AG09309 (cell line): ENCODE data around the gene TAGLN.

Experiments used
- DNase-seq: peaks from one replicate; pipeline ENCODE4 v3.0.0-alpha.2; 2010; ENCODE audit warnings: low read depth
- H3K4me3 ChIP-seq: 2 replicates; pipeline ENCODE4 v1.5.1; 2011; ENCODE audit warnings: mild to moderate bottlenecking, low read depth, low read length, moderate library complexity; ENCODE audit not compliant: control insufficient read depth
- CTCF ChIP-seq: IDR thresholded peaks from 2 replicates; pipeline ENCODE4 v1.5.1; 2011; ENCODE audit warnings: mild to moderate bottlenecking, low read depth, low read length, inconsistent platforms; ENCODE audit not compliant: insufficient read depth, control insufficient read depth; ENCODE audit errors: missing control alignments

TAGLN gene

GRCh38 chr11:117199053-117199915 lies at the start of gene TAGLN:
Gene TAGLN (plus strand): TSS chr11:117199370. CDS start chr11:117203014, 3,644 bp downstream.
- H3K4me3 ChIP-seq = peak within 1 kb of the TSS; percentile 63
- peak; percentile 78 for DNase-seq
- no peak for TF ChIP-seq CTCF

GRCh38 chr11:117152066-117152465 lies 47.1 kb upstream of the TAGLN start:
- no peak for DNase-seq
- no peak for TF ChIP-seq CTCF
- no peak overlapping the region for H3K4me3 ChIP-seq

- H3K4me3 ChIP-seq = no peak overlapping the region
- TF ChIP-seq CTCF = no peak
- no peak for DNase-seq
These were observed 44.7 kb upstream of the TAGLN start for GRCh38 chr11:117154468-117154867.

GRCh38 chr11:117157507-117157906 lies 41.7 kb upstream of the TAGLN start:
- no peak for DNase-seq
- H3K4me3 ChIP-seq = no peak overlapping the region

GRCh38 chr11:117159892-117160291 lies 39.3 kb upstream of the TAGLN start:
- no peak for TF ChIP-seq CTCF
- DNase-seq = no peak

More at GRCh38 chr11:117157507-117157906, 41.7 kb upstream of the TAGLN start:
- TF ChIP-seq CTCF = no peak

GRCh38 chr11:117160826-117161225 lies 38.3 kb upstream of the TAGLN start:
- no peak overlapping the region for H3K4me3 ChIP-seq
- no peak for TF ChIP-seq CTCF
- no peak for DNase-seq

More at GRCh38 chr11:117159892-117160291, 39.3 kb upstream of the TAGLN start:
- H3K4me3 ChIP-seq = no peak overlapping the region
